ENCODE measurements around the gene MTA3.

The MTA3 gene

GRCh38 chr2:42733852-42734251, 165.4 kb downstream of the MTA3 start:
- DNase-seq (ENCODE audit: low spot score): no peak

DNA sequence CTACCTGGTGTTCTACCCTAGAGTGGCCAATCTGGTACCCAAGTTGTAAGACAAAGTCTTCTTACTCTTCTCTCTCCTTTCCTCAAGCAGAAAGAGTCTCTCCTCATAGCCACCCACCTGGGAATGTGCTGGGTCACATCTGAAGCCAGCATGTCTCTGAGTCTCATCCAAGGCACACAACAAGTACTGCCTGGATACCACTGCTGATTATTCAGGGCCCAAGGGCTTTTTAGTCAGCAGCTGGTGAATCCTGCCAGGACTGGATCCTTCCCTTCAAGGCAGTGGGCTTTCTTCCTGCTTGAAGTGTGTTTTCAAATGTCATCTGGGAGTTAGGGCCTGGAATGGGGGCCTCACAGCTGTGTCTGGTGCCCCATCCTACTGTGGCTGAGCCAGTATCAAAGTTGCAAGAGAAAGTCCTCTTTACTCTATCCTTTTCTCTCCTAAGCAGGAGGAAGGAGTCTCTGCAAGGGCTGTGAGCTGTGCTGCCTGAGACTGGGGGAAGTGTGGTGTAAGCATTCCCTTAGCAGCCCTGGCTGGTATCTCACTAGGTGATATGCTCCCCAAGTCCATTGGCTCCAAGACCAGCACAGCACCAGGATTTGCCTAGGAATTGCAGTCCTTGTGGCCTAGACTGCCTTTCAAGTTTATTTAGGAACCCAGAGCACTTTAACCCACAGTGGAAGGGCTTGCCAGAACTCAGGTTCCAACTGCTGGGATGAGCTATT, 168.3 kb downstream of the MTA3 start:
- no peak for DNase-seq (ENCODE audit: low spot score)

- DNase-seq (ENCODE audit: low spot score): no peak
Measured at GRCh38 chr2:42741140-42741539, 172.7 kb downstream of the MTA3 start.

DNA sequence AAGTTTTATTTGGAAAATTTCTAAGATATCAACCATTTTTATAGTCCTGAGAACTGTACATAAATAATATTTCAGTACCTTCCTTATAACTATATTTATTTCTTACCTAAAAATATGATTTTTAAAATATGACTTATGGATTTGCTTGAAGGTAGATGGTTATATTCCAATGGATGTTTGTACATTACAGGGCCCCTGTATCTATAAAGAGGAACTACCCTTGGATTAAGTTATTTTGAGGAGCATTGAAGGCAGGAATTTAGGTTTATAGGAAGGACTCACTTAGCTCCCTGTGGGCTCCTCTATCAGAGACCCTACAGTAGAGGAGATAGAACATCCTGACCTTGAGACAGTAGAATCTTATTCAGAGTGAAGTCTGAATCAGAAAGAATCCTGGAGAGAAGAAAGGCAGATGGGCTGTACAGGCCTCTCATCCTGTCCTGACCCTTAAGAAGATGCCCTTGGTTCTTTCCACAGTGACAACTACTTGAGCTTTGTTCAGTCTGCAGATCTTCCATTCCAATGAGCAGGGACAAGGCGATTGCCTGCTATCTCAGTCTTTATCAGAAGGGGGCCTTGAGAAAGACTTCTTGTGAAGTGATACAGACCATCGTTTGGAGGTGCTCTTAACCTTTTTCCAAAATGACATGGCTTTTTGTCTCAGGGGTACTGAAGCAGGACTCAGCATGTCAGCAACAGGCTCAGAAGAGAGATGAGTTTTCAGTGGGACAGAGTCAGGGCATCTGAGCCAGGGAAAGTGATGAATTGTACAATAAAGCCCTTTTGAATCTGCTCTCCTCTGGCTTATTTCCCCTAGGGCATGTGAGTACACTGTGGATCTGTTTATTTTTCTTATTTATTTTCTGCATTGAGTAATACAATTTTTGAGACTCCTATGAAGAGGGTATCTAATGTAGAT, 174.6 kb downstream of the MTA3 start:
- no peak for DNase-seq (ENCODE audit: low spot score)

- no peak for DNase-seq (ENCODE audit: low spot score)
Measured at GRCh38 chr2:42743659-42743990, 175.2 kb downstream of the MTA3 start.

DNA sequence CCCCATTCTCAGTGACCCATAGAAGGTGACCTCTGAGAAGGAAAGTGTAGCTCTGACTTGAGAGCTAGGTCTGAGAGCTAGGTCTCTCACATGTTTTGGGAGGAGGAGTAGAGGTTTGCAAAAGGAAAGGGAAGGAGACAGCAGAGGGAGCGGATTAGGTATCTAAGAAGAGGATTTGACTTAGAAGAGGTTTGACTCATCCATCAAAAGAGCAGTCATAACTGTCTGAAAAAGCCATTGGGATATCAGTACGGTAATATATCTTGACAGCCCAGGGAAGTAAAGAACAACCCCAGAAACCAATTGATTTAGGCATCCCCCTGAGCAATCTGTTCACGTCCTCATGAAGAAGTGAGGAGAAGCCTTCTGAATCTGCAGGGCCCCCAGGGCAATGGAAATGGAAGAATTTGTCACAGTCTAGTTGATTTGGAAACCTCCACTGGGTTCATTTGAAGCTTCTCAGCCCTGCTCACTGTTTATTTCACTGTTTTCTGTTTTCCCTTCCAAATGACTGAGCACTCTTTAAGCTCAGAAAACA, 176.2 kb downstream of the MTA3 start:
- DNase-seq (ENCODE audit: low spot score): no peak

- DNase-seq (ENCODE audit: low spot score): no peak
Measured at GRCh38 chr2:42747422-42747821, 179.0 kb downstream of the MTA3 start.

DNA sequence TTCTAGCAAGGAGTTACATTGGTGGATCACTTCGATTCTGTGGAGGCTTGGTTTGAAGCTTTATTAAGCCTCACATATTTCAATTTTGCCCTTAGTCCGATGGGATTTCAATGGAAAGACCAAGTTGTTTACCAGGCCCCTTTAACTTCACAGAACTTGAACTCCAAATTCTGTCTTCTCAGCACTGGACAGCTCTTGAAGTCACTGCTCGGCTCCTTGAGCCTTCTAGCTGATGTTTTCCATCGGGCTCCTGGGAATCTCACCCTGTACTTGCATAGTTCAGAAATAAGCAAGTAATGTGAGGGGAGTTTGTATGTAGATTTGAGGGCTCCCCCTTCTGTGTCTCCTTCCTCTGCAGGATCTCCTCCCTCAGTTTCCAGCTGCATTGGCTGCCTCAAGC, 180.4 kb downstream of the MTA3 start:
- DNase-seq (ENCODE audit: low spot score): no peak

GRCh38 chr2:42752314-42752713, 183.9 kb downstream of the MTA3 start:
- peak; percentile 53 for DNase-seq (ENCODE audit: low spot score)

DNA sequence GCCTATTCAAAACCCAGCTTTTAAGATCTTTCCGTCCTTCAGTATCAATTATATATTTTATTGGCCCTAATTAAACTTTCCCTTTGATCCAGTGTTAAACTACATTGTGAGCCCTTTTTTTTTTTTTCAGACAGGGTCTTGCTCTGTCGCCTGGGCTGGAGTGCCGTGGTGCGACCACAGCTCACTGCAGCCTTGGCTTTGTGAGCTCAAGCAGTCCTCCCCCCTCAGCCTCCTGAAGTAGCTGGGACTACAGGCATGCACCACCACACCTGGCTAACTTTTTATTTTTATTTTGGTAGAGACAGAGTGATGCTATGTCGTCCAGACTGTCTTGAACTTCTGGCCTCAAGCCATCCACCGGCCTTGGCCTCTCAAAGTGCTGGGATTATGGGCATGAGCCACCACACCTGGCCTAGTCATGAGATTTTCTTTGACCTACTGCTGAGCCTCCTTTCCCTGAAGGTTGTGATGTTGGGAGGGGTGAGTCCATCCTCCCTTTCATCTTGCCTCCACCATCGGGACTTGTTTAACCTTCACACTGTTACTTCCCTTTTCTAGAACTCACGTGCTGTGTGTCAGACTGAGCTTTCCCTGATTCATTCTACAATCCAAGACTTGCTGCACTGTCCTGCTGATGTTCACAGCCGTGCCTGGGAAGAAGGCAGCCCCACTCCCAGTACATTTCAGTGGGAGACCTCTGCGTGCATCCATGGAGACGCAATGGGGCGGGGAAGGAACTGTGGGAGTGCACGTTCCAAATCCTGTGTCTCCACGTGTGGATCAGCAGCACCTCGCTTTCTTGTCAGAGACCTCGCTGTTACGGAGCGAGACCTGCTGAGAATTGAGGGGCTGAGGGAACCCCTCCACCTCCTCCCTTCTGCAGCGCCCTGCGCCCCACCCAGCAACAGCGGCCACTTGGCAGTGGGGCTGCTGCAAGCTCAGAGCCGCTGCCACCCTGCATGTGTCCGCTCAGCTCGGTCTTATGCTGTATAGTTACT, 184.7 kb downstream of the MTA3 start:
- no peak for DNase-seq (ENCODE audit: low spot score)

DNA sequence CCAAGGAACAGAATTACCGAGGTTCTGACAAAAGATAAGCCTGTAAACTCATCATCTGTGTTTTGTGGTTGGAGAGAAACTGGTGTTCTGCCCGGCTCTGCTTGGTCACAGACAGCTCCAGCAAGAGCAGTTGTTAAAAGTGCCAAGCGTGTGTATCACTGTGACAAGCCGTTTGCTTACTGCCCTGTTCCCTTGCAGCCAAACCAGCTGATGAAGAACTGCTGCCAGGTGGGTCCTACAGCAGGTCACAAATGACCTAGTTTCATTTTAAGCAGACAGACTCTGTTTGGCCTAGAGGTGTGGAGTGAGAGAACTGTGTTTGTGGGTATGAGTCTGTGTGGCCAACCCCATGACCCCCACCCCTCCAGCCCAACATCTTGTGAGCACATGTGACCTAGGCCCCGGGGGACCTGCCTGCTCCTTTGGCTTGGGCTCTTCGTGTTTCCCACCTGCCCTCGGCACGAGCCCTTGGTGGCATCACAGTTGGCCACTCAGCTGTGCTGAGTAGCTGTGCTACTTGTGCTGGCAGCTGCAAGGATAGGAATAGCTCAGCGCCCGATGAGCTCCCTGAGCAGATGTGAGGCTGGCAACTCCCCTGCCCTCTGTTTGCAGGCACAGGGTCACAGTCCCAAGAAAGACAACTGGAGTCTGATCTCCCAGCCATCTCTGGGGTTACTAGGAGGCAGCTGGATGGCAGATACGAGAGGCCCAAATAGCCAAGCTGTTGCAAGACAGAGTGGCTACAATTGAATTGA, 185.8 kb downstream of the MTA3 start:
- DNase-seq (ENCODE audit: low spot score): peak; percentile 59

DNA sequence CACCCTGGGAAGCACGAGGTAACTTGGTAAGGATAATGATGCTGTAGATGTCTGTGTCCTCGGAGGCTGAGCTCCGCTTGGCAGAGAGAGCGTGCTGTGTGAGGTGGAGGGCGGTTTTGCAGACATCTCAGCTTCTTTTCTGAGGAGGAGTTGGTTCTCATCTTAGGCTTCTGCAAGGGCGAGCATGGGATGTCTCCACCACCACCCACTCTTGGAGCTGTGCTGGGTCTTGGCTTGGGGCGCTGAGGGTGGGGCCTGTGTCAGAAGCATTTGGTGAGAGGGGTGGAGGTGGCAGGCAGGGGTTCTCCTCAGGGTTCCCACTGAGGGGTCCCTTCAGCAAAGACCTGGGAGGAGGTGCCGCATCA, 186.3 kb downstream of the MTA3 start:
- no peak for DNase-seq (ENCODE audit: low spot score)

GRCh38 chr2:42755191-42755880, 186.9 kb downstream of the MTA3 start:
- no peak for DNase-seq (ENCODE audit: low spot score)

GRCh38 chr2:42756150-42756775, 187.8 kb downstream of the MTA3 start:
- no peak for DNase-seq (ENCODE audit: low spot score)

DNA sequence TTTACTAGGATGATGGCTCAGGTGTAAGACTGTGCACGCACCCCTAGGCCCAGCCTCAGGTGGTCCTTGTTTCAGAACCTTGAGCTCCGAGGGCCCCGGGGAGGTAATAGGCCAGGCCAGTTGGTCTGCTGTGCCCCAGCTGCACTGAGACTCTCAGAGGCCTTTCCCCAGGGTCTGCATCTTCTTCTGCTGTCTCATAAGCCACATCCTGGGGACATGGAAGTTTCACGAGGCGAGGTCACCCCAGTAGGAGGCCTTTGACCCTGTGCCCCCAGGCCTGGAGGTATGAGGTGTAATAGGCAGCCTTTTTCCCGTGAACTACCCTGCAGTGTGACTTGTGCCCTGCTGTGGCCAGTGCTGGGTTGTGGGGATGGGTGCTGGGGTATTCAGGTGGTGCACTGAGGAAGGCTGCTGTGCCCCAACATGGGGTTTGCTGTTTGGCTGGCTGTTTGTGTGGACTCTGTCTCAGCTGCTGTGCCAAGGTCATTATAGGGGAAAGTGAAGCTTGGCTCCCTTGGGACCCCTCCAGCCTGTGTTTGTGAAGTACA, 188.6 kb downstream of the MTA3 start:
- no peak for DNase-seq (ENCODE audit: low spot score)

GRCh38 chr2:42757981-42758740, 189.7 kb downstream of the MTA3 start:
- DNase-seq (ENCODE audit: low spot score): no peak

GRCh38 chr2:42758751-42759150, 190.3 kb downstream of the MTA3 start:
- DNase-seq (ENCODE audit: low spot score): no peak

DNA sequence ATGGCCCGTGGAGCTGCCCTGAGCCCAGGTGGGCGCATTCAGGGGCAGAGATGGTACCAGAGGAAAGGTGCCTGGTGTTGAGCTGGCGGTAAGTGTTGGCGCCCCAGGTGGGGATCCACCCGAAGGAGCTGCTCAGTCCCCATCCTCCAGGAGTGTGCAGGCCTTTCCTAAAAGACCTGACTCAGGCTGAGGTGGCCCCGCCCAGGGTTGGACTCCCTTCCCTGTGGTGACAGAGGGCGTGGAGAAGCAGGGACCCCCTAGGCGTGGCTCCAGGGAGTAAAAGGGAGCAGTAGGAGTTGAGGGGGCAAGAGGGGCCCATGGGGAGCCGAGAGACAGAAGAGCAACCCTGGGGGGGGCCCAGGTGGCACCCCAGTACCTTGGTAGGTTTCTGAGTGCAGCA, 193.1 kb downstream of the MTA3 start:
- no peak for DNase-seq (ENCODE audit: low spot score)

DNA sequence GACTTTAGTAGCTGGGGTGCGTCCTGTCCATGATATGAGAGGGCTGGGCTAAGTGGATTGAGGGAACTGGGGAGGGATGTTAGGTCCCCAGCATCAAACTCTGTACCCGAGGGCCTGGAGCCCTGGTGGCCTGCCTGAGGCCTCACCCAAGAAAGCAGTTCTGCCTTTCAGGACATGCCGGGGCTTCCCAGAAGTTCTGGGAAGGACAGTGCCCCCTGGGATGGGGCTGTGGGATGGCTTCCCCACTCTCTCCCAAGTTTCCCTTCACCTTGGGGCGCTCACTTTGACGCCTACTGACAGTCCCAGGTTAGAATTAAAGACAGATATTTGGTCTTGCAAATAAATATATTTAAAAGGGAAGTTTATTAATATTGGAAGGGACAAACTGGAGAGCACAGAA, 193.7 kb downstream of the MTA3 start:
- DNase-seq (ENCODE audit: low spot score): no peak

Data from globus pallidus (tissue), 1 donor.